GM19395 (cell line): Measurements from ENCODE around the gene SOCS1.

Experiments
- ATAC-seq: cut with Tn5 transposase; IDR thresholded peaks from one replicate; pipeline ENCODE4 v1.9.1; 2021; ENCODE audit warnings: mild to moderate bottlenecking, moderate library complexity; ENCODE audit not compliant: unreplicated experiment

The SOCS1 gene

DNA sequence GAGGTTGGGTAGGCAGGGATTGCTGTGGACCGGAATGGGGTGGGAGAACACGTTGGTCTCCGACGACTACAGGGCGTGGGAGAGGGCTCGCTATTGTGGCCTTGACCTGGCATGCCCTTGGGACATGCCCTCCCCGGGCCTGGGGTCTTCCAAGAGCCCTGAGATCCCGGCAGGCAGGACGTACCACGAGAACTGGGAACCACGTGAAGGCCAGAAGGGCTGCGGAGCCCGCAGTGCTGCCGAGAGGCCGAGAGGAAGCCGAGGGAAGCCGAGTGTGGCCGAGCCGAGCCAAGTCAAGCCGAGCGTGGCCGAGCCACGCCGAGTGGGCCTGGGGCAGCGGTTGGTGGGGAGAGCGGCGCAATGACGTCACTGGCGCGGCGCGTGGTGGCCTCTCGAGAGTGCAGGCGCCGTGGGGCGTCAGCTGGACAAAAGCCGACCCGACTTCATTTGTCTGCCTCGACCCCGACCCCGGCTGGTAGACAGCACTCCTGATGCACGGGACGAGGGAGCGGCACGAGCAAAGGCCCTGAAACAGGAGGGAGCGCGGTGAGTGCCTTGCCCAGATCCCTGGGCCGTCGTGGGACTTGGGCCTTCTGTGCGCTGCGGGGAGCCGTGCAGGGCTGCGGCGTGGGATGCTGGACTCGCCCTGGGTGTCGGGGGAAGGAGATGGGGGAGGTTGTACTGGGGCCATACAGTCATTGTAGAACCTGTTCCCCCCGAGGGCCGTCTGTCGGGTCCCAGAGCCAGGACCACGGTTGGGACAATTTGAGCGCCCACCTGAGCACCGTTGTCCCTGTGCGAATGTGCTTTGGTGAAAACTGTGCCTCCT, 6.6 kb downstream of the SOCS1 start:
- no peak for ATAC-seq

- no peak for ATAC-seq
Observed at GRCh38 chr16:11248133-11248532, 7.9 kb downstream of the SOCS1 start.

GRCh38 chr16:11245988-11246387, 10.0 kb downstream of the SOCS1 start:
- no peak for ATAC-seq

- no peak for ATAC-seq
Observed at GRCh38 chr16:11245222-11245737, 10.7 kb downstream of the SOCS1 start.

DNA sequence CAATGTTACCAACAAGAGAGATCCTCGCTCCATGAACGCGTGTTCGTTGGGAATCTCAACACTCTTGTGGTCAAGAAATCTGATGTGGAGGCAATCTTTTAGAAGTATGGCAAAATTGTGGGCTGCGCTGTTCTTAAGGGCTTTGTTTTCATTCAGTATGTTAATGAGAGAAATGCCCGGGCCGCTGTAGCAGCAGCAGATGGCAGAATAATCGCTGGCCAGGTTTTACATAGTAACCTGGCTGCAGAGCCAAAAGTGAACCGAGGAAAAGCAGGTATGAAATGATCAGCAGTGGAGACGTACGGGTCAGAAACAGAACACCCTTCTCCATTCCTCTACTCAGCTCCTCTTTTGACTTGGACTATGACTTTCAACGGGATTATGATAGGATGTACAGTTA, 13.3 kb downstream of the SOCS1 start:
- no peak for ATAC-seq

GRCh38 chr16:11241480-11242204, 14.4 kb downstream of the SOCS1 start:
- no peak for ATAC-seq

DNA sequence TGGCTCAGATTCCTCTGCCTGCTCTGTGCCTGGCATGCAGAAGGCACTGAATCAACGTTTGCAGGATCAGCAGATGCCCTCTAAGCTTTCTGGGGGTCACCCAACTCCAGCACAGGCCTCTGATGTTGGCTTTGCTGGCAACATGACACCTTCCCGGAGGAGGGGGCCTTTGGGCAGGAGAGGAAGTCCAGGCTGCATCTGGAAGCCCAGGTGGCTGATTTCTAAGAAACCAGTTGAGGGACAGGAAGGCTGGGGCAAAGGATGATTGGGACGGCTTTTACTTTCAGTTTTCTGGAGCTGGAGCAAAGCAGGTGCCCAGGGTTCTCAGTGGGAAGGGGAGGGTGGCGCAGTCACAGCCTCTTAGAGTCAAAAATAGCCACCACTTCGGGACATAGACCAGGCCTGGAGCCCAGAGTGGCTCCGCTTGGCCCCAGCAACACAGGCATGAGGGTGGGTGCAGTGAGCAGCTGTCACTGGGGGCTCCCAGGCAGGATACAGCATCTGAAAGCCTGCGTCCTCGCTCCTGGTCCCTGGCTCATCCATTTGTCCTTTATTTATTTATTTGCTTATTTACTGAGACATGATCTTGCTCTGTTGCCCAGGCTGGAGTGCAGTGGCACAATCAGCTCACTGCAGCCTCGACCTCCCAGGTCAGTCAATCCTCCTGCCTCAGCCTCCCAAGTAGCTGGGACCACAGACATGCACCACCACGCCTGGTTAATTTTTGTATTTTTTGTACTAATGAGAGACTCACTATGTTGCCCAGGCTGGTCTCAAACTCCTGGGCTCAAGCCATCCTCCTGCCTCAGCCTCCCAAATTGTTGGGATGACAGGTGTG, 15.1 kb downstream of the SOCS1 start:
- ATAC-seq = no peak

- no peak for ATAC-seq
Observed at GRCh38 chr16:11239644-11240632, 16.1 kb downstream of the SOCS1 start.

GRCh38 chr16:11238272-11239202, 17.5 kb downstream of the SOCS1 start:
- no peak for ATAC-seq

- ATAC-seq = no peak
Observed at GRCh38 chr16:11236461-11237254, 19.3 kb downstream of the SOCS1 start.

- ATAC-seq = no peak
Observed at GRCh38 chr16:11235703-11235991, 20.4 kb downstream of the SOCS1 start.

GRCh38 chr16:11234884-11235702, 20.9 kb downstream of the SOCS1 start:
- ATAC-seq = no peak

GRCh38 chr16:11233727-11234376, 22.2 kb downstream of the SOCS1 start:
- ATAC-seq = no peak

DNA sequence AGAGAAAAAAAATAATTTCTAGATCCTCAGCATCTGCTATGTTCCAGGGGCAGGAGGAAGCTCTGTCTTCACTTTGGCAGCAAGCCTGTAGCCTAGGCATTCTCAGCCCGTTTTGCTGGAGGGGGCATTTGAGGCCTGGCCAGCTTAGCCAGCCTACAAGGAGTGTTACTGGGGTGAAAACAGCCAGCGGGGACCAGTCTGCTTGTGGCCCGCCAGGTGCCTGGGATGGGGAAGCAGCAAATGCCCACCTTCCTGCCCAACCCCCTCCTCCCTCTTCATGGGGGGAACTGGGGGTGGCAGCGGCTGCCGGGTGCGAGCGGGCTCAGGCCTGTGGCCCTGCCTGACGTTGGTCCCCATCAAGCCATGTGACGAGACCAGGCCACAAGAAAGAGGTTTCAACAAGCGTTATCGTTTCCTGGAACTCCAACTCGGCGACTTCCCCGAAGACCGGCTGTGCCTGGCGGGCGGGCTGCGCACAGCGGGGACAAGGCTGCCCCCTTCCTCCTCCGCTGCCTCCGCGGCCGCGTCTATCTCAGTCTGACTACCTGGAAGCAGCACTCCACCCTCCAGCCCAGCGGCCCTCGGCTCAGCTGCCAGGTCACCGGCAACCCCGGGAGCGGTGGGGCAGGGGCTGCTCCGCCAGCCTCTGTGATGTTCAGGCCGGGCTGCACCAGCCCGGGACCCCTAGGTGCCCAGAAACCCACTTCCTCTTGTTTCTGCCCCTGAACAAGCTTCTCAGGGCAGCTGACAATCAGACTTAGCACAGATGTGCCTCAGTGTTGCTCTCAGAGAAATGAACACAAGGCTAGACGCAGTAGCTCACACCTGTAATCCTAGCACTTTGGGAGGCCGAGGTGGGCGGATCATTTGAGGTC, 22.9 kb downstream of the SOCS1 start:
- peak; percentile 76 for ATAC-seq

DNA sequence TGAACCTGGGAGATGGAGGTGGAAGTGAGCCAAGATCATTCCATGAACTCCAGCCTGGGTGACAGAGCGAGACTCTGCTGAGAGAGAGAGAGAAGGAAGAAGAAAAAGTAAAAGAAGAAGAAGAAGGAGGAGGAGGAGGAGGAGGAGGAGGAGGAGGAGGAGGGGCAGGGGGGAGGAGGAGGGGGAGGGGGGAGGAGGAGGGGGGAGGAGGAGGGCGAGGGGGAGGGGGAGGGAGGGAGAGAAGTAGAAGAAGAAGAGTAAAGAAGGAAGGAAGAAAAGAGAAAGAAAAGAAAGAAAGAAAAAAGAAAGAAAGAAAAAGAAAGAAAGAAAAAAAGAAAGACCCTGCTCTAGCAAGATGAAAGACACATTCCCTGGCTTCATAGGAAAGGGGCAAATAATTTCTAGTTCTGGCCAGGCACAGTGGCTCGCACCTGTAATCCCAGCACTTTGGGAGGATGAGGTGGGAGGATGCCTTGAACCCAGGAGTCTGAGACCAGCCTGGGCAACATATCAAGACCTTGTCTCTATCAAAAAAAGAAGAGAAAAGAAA, 23.6 kb downstream of the SOCS1 start:
- ATAC-seq = peak; percentile 10
